Tibial nerve (tissue), 4 donors: Measurements from ENCODE around the gene ATP9B.

Source experiments
- CTCF ChIP-seq, 5 experiments: fragments of 200-600 bp in 3 of 5; fragments of 450-650 bp in 2 of 5; sonication (generic) in 3 of 5; IDR thresholded peaks; one replicate each; pipeline ENCODE4 v1.5.1; 2016 to 2019; ENCODE audit warnings: antibody characterized with exemption in 5 of 5, mild to moderate bottlenecking in 3 of 5, moderate library complexity in 2 of 5
- EP300 ChIP-seq, 2 donors: sonication (generic); formaldehyde crosslinking; IDR thresholded peaks; one replicate each; pipeline ENCODE4 v1.6.1; 2017; ENCODE audit warnings: antibody characterized with exemption in 2 of 2, mild to moderate bottlenecking in 1 of 2
- POLR2A ChIP-seq, 2 donors: fragments of 450-650 bp; IDR thresholded peaks; one replicate each; pipeline ENCODE4 v1.6.1; 2017; ENCODE audit warnings: antibody characterized with exemption in 2 of 2, mild to moderate bottlenecking in 2 of 2, moderate library complexity in 2 of 2

- no peak for TF ChIP-seq CTCF (IDR thresholded peaks at IDR 0.05)
- TF ChIP-seq EP300 (IDR thresholded peaks at IDR 0.05): no peak
- no peak for TF ChIP-seq POLR2A (IDR thresholded peaks at IDR 0.05)
Measured at GRCh38 chr18:79229431-79229830, 160.2 kb downstream of the ATP9B start.
